ENCODE data around the gene MIAT. TPM values are rescaled to one million over a fixed set of nuclear protein-coding genes. Genes with fewer than 3 reads are reported as not detected.

The MIAT gene
- total RNA-seq, 4 donors from 2014 or later, result 0.72 to 7.6 (median 1.1) TPM

DNA sequence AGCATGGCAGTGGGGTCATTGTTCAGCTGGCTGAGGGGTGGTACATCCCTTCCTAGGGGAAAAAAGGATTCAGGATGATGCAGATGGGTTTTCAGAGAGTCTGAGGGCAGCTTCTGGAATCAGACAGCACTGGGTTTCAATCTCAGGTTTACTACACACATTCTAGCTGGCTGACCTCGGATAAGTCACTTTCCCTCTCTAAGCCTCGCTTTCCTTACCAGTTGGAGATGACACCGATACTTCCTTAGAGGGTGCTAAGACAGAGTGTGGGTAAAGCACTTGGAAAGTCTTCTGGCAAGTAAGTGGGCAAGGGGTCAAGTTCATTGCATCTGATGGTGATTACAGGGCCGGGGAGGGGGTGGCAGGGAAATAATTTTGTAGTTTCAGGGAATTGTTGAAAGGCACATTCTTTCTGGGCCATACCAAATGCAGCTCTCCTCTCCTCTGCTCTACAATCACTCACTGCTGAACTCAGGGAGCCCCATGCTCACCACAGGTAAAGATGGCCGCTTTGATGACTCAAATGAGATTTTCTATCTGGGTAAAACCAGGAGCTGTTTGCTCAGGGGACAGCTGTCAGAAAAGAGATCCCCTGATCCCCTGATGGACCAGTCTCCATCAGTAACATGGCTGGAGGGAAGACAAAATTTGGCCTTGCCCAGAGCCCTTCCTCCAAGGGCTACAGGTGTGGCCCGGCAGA lies 6.5 kb upstream of the MIAT start:
- peaks cover 40% of the 10 kb centered on the region for H3K27me3 ChIP-seq
- WGBS, result 88% methylated on average over 6 of the region's 6 CpGs

DNA sequence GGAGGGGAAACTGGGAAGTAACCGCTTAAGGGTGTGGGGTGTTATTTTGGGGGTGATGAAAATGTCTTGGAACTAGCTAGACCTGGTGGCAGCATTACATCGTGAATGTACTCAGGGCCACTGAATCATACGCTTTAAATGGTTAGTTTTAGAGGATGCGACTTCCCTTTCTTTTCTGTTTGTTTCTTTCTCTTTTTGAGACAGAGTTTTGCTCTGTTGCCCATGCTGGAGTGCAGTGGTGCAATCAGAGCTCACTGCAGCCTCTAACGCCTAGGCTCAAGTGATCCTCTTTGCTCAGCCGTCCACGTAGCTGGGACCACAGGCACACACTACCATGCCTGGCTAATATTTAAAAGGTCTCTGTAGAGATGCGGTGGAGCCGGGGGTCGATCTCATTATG lies 5.6 kb upstream of the MIAT start:
- Histone ChIP-seq H3K9me3 (no peaks in the 10 kb centered on the region), H3K4me3 (no peak overlapping the region), H3K27me3 (peaks cover 42% of the 10 kb centered on the region), H3K4me1 (peaks cover 4% of the 10 kb centered on the region), H3K27ac (no peak overlapping the region), H3K36me3 (no peaks in the 10 kb centered on the region)
- TF ChIP-seq EP300 (IDR thresholded peaks at IDR 0.05) (no peak), POLR2AphosphoS5 (IDR thresholded peaks at IDR 0.05) (no peak), POLR2A (IDR thresholded peaks at IDR 0.05) (no peak)
- TF ChIP-seq, protein P1, sequence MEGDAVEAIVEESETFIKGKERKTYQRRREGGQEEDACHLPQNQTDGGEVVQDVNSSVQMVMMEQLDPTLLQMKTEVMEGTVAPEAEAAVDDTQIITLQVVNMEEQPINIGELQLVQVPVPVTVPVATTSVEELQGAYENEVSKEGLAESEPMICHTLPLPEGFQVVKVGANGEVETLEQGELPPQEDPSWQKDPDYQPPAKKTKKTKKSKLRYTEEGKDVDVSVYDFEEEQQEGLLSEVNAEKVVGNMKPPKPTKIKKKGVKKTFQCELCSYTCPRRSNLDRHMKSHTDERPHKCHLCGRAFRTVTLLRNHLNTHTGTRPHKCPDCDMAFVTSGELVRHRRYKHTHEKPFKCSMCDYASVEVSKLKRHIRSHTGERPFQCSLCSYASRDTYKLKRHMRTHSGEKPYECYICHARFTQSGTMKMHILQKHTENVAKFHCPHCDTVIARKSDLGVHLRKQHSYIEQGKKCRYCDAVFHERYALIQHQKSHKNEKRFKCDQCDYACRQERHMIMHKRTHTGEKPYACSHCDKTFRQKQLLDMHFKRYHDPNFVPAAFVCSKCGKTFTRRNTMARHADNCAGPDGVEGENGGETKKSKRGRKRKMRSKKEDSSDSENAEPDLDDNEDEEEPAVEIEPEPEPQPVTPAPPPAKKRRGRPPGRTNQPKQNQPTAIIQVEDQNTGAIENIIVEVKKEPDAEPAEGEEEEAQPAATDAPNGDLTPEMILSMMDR (IDR thresholded peaks at IDR 0.05), result no peak
- DNase-seq (ENCODE audit: low spot score in 2 of 2), result no peak
- WGBS, result 84% methylated on average over 10 of the region's 10 CpGs

More for the DNA sequence above, 6.5 kb upstream of the MIAT start:
- Histone ChIP-seq H3K4me3 (no peak overlapping the region), H3K36me3 (no peaks in the 10 kb centered on the region), H3K9me3 (no peaks in the 10 kb centered on the region), H3K27ac (no peak overlapping the region), H3K4me1 (peaks cover 4% of the 10 kb centered on the region)
- no peak for TF ChIP-seq POLR2AphosphoS5 (IDR thresholded peaks at IDR 0.05)
- TF ChIP-seq POLR2A (IDR thresholded peaks at IDR 0.05), result no peak
- TF ChIP-seq EP300 (IDR thresholded peaks at IDR 0.05), result no peak
- TF ChIP-seq, protein P1 (IDR thresholded peaks at IDR 0.05), result no peak
- DNase-seq (ENCODE audit: low spot score in 2 of 2), result no peak

DNA sequence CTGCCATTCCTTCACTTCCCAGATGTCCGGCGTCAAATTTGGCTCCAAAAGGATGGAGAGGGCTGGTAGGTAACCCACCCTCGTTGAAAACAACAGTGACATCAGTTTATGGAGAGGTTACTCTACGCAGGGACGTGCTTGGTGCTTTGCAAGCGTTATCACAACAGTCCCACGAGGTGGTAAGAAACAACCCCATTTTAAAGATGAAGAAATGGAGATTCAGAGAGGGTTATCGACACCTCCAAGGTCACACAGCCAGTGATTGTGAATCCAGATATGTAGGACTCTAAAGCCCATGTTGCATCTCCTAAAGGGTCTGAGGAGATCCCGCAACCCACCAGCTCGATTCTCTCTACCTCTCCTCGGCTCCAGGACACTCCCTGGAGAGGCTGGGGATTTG lies 773 bp downstream of the MIAT start:
- Histone ChIP-seq H3K36me3 (no peaks in the 10 kb centered on the region), H3K27me3 (peaks cover 44% of the 10 kb centered on the region), H3K4me3 (peak overlapping the region; percentile 44), H3K9me3 (no peaks in the 10 kb centered on the region), H3K27ac (no peak overlapping the region), H3K4me1 (peaks cover 25% of the 10 kb centered on the region)
- DNase-seq (ENCODE audit: low spot score in 2 of 2), result no peak
- TF ChIP-seq, protein P1 (IDR thresholded peaks at IDR 0.05), result no peak
- TF ChIP-seq POLR2AphosphoS5 (IDR thresholded peaks at IDR 0.05), result no peak
- no peak for TF ChIP-seq EP300 (IDR thresholded peaks at IDR 0.05)
- no peak for TF ChIP-seq POLR2A (IDR thresholded peaks at IDR 0.05)
- 8% methylated on average over 11 of the region's 11 CpGs for WGBS

DNA sequence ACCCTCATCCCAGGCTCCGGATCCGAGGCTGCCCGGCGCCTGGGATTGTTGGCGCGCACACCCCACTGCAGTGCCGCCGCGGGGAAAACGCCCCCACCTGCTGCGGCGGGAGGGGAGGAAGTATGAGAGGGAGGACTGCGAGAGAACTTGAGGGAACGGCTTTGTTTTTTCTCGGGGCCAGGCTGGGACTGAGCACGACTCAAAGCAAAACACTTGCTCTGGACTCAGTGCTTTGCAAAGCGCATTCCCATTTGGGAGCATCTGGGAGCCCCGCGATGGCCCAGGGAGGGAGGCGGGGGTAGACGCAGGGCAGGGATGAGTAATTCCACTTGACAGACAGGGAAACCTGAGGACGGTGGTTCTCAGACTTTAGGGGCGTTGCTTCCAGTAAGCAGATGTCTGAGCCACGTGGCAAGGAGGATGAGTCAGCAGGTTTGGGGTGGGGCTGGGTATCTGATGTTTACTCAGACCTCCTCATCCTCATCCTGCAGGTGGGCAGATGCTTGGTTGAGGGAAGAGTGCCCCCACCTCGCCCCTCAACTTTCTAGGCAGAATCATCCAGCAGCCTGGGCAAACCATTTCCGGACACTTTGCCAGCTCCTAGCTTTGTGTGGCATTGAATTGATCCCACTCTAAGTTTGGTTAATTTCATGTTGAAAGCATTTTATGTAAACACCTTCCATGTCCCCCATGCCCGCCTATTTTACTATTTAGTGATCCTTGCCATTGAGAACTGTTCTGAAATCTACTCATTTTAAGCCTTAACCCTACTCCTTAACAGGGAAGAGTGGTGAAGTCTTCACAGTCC lies 1.5 kb downstream of the MIAT start:
- peak overlapping the region; percentile 44 for H3K4me3 ChIP-seq
- no peak for DNase-seq (ENCODE audit: low spot score in 2 of 2)
- H3K4me1 ChIP-seq, result peaks cover 25% of the 10 kb centered on the region
- WGBS, result 15% methylated on average over 7 of the region's 27 CpGs
- no peaks in the 10 kb centered on the region for H3K36me3 ChIP-seq
- no peak for TF ChIP-seq POLR2AphosphoS5 (IDR thresholded peaks at IDR 0.05)
- no peak for TF ChIP-seq EP300 (IDR thresholded peaks at IDR 0.05)
- peaks cover 44% of the 10 kb centered on the region for H3K27me3 ChIP-seq
- no peak overlapping the region for H3K27ac ChIP-seq
- H3K9me3 ChIP-seq, result no peaks in the 10 kb centered on the region

DNA sequence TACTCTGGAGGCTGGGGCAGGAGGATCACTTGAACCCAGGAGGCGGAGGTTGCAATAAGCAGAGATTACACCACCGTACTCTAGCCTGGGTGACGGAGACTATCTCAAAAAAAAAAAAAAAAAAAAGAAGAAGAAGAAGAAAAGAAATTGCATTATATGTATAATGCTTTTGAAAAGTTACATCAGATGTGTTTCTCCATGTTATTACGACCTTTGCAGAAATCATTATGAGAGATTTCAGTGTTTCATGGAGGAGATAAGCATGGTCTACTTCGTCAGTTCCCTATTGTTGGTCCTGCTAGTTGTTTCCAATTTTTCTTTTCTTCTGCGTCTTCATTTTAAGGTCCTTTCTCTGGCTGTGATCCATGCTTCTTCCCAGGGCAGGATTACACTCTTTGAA lies 3.0 kb downstream of the MIAT start:
- peaks cover 40% of the 10 kb centered on the region for H3K27me3 ChIP-seq

More for the DNA sequence above, 3.0 kb downstream of the MIAT start:
- H3K4me1 ChIP-seq, result peaks cover 25% of the 10 kb centered on the region
- no peaks in the 10 kb centered on the region for H3K36me3 ChIP-seq
- H3K27ac ChIP-seq, result no peak overlapping the region
- H3K9me3 ChIP-seq, result no peaks in the 10 kb centered on the region
- TF ChIP-seq, protein P1 (IDR thresholded peaks at IDR 0.05), result no peak
- TF ChIP-seq POLR2AphosphoS5 (IDR thresholded peaks at IDR 0.05) (no peak), EP300 (IDR thresholded peaks at IDR 0.05) (no peak), POLR2A (IDR thresholded peaks at IDR 0.05) (no peak)
- no peak for DNase-seq (ENCODE audit: low spot score in 2 of 2)
- no peak overlapping the region for H3K4me3 ChIP-seq
- WGBS, result 75% methylated on average over 6 of the region's 6 CpGs
